Colonic mucosa (tissue), 4 donors: ENCODE data around the gene PPP1R14C. TPM values are rescaled to one million over a fixed set of nuclear protein-coding genes. Genes with fewer than 3 reads are reported as not detected.
A peak's percentile ranks its signal among the peaks of the same experiment; 100 is the strongest.
"Not testable (repeated sequence)": the region's sequence is repeated elsewhere in the genome, so short reads cannot be mapped to it uniquely, and the experiment has no call there.

Source experiments
- DNase-seq: peaks from one replicate; pipeline ENCODE4 v3.0.0-alpha.2; 2020
- H3K27ac ChIP-seq: fragments of 200-600 bp; one replicate; pipeline ENCODE4 v1.8.0; 2021
- H3K27me3 ChIP-seq: fragments of 200-600 bp; one replicate; pipeline ENCODE4 v1.8.0; 2021
- H3K36me3 ChIP-seq: fragments of 200-600 bp; one replicate; pipeline ENCODE4 v1.8.0; 2021
- H3K4me1 ChIP-seq: fragments of 200-600 bp; one replicate; pipeline ENCODE4 v1.8.0; 2021; ENCODE audit warnings: mild to moderate bottlenecking
- H3K4me3 ChIP-seq: fragments of 200-600 bp; one replicate; pipeline ENCODE4 v1.8.0; 2021
- H3K9ac ChIP-seq, 2 donors: one replicate each; pipeline ENCODE4 v1.7.0; 2013; ENCODE audit warnings: control low read depth in 2 of 2, low read depth in 2 of 2, low read length in 2 of 2
- H3K9me3 ChIP-seq: fragments of 200-600 bp; one replicate; pipeline ENCODE4 v1.8.0; 2021
- intact Hi-C: fragments of 100-400 bp; cut with DNase I; formaldehyde crosslinking; loops from one replicate; pipeline ENCODE4 v1.14.1; 2022
- total RNA-seq, 2 donors: library from RNA; stranded (reverse); fragmentation: NEBNext Ultra II Directional in 1 of 2; extraction: Animal tissue kit (Norgen Biotek cat#: 25700) in 1 of 2; gene quantifications; one replicate each; pipeline ENCODE4 v1.2.1, GENCODE V29; 2021
- TF ChIP-seq, protein P1 (sequence below): fragments of 200-600 bp; IDR thresholded peaks from one replicate; pipeline ENCODE4 v1.8.0; 2022; ENCODE audit warnings: antibody characterized with exemption, mild to moderate bottlenecking
- donor health status: healthy.
- donor health status: DM: no; HTN: no; CAD: no.
- donor health status: DM: no; HTN: no; CAD: no.

The PPP1R14C gene
- total RNA-seq, 2 donors from 2014 or later: 23.7 to 27.3 TPM

DNA sequence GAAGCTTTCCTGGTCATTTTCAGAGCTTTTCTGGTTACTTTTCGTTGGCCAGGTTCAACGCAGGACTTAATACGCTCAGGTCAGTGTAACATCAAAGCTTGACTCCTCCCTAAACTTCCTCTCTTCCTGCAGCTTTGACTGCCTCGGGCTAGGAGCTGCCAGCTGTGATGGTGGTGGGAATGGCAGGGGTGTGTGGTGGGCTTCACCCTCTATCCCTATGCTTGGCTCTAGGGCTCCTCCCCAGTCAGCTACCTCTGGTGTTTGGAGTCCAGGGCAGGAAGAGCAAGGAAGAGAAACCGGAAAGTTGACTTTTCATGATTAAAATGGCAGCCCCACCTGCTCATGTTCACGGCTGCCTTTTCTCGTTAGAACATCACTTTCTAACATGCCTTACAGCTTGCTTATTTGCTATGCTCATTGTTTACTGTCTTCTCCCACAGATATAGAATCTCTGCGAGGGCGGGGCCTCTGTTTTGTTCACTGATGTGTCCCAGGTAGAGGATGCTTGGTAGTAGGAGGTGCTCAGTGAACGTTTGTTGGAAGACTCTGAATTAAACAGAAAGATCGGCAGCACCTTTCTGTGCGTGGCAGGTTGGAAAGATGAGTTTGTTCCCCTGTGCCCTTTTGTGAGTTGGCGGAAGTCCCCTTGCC, 16.1 kb upstream of the PPP1R14C start:
- DNase-seq: no peak
- TF ChIP-seq, protein P1, sequence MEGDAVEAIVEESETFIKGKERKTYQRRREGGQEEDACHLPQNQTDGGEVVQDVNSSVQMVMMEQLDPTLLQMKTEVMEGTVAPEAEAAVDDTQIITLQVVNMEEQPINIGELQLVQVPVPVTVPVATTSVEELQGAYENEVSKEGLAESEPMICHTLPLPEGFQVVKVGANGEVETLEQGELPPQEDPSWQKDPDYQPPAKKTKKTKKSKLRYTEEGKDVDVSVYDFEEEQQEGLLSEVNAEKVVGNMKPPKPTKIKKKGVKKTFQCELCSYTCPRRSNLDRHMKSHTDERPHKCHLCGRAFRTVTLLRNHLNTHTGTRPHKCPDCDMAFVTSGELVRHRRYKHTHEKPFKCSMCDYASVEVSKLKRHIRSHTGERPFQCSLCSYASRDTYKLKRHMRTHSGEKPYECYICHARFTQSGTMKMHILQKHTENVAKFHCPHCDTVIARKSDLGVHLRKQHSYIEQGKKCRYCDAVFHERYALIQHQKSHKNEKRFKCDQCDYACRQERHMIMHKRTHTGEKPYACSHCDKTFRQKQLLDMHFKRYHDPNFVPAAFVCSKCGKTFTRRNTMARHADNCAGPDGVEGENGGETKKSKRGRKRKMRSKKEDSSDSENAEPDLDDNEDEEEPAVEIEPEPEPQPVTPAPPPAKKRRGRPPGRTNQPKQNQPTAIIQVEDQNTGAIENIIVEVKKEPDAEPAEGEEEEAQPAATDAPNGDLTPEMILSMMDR: no peak
- Histone ChIP-seq H3K9me3 (no peaks in the 10 kb centered on the region), H3K27me3 (no peaks in the 10 kb centered on the region), H3K27ac (no peak overlapping the region), H3K4me3 (no peak overlapping the region), H3K9ac (no peak overlapping the region), H3K36me3 (no peaks in the 10 kb centered on the region), H3K4me1 (no peaks in the 10 kb centered on the region)
- intact Hi-C loops: no loop called here

DNA sequence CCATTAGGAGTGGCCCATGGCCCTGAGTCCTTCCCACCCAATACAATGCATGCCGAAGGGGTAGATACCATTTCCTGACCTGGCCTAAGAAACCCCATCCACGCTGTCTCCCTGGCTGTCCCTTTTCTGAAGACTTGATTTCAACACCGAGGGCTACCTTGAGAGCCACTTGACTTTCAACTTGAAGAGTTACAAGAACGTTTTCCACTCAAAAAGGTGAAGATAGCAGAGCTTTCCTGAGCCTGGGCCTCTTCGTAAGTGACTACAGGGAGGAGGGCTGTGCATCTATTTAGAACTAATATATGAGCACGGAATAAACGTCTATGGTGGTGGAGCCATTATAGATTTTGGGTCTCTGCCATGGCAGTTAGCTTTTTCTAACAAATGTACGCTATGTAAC, 14.4 kb upstream of the PPP1R14C start:
- Histone ChIP-seq H3K4me1 (no peaks in the 10 kb centered on the region), H3K27me3 (no peaks in the 10 kb centered on the region), H3K9me3 (no peaks in the 10 kb centered on the region), H3K4me3 (no peak overlapping the region), H3K9ac (no peak overlapping the region), H3K27ac (no peak overlapping the region), H3K36me3 (no peaks in the 10 kb centered on the region)
- no peak for DNase-seq
- intact Hi-C loops: no loop called here
- TF ChIP-seq, protein P1: no peak

DNA sequence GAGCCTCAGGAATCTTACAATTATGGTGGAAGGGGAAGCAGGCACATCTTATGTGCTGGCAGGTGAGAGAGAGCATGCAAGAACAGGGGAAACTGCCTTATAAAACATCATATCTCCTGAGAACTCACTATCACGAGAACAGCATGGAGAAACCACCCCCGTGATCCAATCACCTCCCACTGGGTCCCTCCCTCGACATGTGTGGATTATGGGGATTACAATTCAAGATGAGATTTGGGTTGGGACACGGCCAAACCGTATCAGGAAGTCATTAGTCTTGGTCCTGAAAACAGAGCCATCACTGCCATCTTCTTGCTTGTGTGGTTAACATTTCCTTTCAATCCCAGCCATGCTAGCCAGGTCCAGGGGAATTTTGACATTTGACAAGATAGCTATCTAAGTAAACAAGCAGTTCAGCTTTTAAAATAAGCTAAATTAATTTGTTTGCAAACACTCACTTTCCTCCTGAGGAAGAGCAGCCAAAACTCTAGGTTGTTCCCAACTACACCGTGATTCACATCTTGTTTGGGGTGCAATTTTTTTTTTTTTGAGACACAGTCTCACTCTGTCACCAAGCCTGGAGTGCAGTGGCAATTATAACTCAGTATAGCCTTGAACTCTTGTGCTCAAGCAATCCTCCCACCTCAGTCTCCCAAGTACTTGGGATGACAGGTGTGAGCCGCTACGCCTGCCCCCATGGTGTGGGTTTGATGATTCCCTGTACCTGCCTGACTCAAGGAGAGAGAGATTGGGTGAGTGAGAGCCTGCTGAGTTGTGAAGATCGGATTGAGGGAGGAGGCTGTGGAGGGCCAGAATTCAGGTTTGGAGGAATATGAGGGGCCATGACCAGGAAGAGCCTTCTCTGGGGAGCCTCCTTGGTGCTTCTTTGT, 13.0 kb upstream of the PPP1R14C start:
- Histone ChIP-seq H3K9ac (no peak overlapping the region), H3K36me3 (no peaks in the 10 kb centered on the region), H3K27ac (no peak overlapping the region), H3K4me1 (no peaks in the 10 kb centered on the region), H3K27me3 (no peaks in the 10 kb centered on the region), H3K9me3 (no peaks in the 10 kb centered on the region), H3K4me3 (no peak overlapping the region)
- TF ChIP-seq, protein P1: no peak
- no peak for DNase-seq
- intact Hi-C loops: no loop called here

DNA sequence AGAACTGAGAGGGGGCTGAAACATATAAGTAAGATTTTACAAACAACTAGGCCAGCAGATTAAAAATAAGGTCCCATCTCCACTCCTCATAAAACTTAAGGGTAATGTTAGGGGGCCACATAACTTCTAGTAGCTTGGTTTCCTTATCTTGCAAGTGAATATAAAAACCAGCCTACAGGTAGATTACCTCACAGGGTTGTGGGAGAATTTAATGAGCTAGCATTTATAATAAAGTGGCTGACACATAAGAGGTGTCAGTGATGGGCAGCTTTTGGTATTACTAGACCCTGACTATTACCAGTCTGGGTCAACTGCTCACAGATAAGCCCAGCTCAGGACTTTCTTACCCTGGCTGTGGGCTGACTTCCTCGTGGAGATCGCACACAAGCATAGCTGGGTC, 9.2 kb upstream of the PPP1R14C start:
- no peak for DNase-seq
- peak overlapping the region in 1 of 2 donors; percentile 64 for H3K9ac ChIP-seq
- intact Hi-C loops: no loop called here
- no peaks in the 10 kb centered on the region for H3K27me3 ChIP-seq
- H3K9me3 ChIP-seq: no peaks in the 10 kb centered on the region
- peaks cover 4% of the 10 kb centered on the region for H3K4me1 ChIP-seq
- TF ChIP-seq, protein P1: no peak
- peak overlapping the region; percentile 79 for H3K27ac ChIP-seq
- no peak overlapping the region for H3K4me3 ChIP-seq
- H3K36me3 ChIP-seq: no peaks in the 10 kb centered on the region

DNA sequence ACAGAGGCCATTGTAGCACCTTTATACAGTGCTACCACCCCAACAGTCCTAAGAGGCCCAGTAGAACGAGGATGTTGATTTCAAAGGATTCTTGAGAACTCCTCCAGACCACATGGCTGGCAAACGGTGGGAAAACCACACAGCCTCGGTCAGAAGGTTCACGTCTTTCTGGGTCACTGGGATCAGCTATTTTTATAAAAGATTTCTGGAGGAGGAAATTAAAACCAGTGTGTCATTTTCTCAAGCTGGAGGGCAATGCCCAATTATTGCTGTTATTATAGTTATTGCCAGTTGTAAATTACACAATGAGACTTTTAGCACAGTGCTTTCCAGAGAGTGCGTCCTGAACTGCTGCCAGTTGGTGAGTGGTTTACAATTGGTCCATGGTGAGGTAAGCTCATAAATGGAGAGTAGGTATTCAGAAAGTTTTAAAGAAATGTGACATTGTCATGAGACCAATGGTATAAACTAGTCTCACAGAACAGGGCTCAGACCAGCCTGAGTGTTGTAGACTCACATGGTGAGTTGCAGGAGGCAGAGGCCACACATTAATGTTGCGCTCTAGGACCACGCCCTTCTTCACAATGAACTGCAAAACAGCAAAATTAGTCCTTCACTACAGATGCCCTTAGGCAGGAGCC, 8.4 kb upstream of the PPP1R14C start:
- TF ChIP-seq, protein P1: no peak

DNA sequence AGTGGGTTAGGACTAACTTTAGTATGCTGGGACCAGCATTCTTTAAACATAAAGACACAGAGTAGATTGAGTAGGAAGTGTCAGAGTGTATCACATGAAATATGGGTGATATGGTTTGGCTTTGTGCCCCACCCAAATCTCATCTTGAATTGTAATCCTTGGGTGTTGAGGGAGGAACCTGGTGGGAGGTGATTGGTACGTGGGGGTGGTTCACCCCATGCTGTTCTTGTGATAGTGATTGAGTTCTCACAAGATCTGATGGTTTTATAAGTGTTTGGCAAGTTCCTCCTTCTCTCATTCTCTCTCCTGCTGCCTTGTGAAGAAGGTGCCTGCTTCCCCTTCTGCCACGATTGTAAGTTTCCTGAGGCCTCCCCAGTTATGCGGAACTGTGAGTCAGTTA, 5.1 kb upstream of the PPP1R14C start:
- peak overlapping the region; percentile 57 for H3K27ac ChIP-seq
- not testable (repeated sequence) for H3K9me3 ChIP-seq

More for the DNA sequence above, 8.4 kb upstream of the PPP1R14C start:
- DNase-seq: peak; percentile 80
- H3K9me3 ChIP-seq: no peaks in the 10 kb centered on the region
- H3K27me3 ChIP-seq: no peaks in the 10 kb centered on the region
- peak overlapping the region in 1 of 2 donors; percentile 76 for H3K9ac ChIP-seq
- no peaks in the 10 kb centered on the region for H3K36me3 ChIP-seq
- H3K27ac ChIP-seq: peak overlapping the region; percentile 79
- H3K4me3 ChIP-seq: no peak overlapping the region
- peaks cover 4% of the 10 kb centered on the region for H3K4me1 ChIP-seq
- intact Hi-C loops: no loop called here

More for the DNA sequence above, 5.1 kb upstream of the PPP1R14C start:
- intact Hi-C loops, DNase-seq, H3K4me1 ChIP-seq, H3K9ac ChIP-seq, H3K4me3 ChIP-seq, H3K36me3 ChIP-seq, H3K27me3 ChIP-seq: not testable (repeated sequence)
